Sigmoid colon (tissue), 4 donors: Measurements from ENCODE around the gene PAXX.

ENCODE experiments used
- CTCF ChIP-seq, 4 experiments: fragments of 450-650 bp in 3 of 4; fragments of 200-600 bp in 1 of 4; IDR thresholded peaks; one replicate each; pipeline ENCODE4 v1.5.1; 2016 to 2019; ENCODE audit warnings: antibody characterized with exemption in 4 of 4, mild to moderate bottlenecking in 3 of 4, moderate library complexity in 2 of 4
- POLR2AphosphoS5 ChIP-seq, 4 donors: sonication (generic); formaldehyde crosslinking; IDR thresholded peaks; one replicate each; pipeline ENCODE4 v1.6.1; 2017; ENCODE audit warnings: antibody characterized with exemption in 4 of 4

- TF ChIP-seq POLR2AphosphoS5 (IDR thresholded peaks at IDR 0.05), result no peak
- TF ChIP-seq CTCF (IDR thresholded peaks at IDR 0.05), result no peak
Observed at GRCh38 chr9:137001857-137002645, 9.8 kb downstream of the PAXX start.
